Sigmoid colon (tissue), 4 donors: ENCODE data around the gene PSPN.

Source experiments
- POLR2A ChIP-seq, 2 donors: fragments of 450-650 bp; IDR thresholded peaks; one replicate each; pipeline ENCODE4 v1.6.1; 2016; ENCODE audit warnings: antibody characterized with exemption in 2 of 2, mild to moderate bottlenecking in 2 of 2, moderate library complexity in 2 of 2
- POLR2AphosphoS5 ChIP-seq, 4 donors: sonication (generic); formaldehyde crosslinking; IDR thresholded peaks; one replicate each; pipeline ENCODE4 v1.6.1; 2017; ENCODE audit warnings: antibody characterized with exemption in 4 of 4

- TF ChIP-seq POLR2A (IDR thresholded peaks at IDR 0.05) (no peak), POLR2AphosphoS5 (IDR thresholded peaks at IDR 0.05) (no peak)
Measured at GRCh38 chr19:6402058-6402457, 26.3 kb upstream of the PSPN start.
